22Rv1 (cell line): Measurements from ENCODE around the gene PPP6R1.

Experiments
- H3K27ac ChIP-seq: fragments of 450-650 bp; 2 replicates; pipeline ENCODE4 v1.5.1; 2017
- CTCF ChIP-seq: fragments of 450-650 bp; IDR thresholded peaks from 2 replicates; pipeline ENCODE4 v1.5.1; 2017; ENCODE audit warnings: mild to moderate bottlenecking
- ZFX ChIP-seq: fragments of 450-650 bp; IDR thresholded peaks from 2 replicates; pipeline ENCODE4 v1.6.1; 2017; ENCODE audit warnings: antibody characterized with exemption, borderline replicate concordance

The PPP6R1 gene

GRCh38 chr19:55248704-55249103 is 10.1 kb downstream of the PPP6R1 start:
- H3K27ac ChIP-seq, result no peak overlapping the region
- no peak for TF ChIP-seq ZFX
- no peak for TF ChIP-seq CTCF

- no peak overlapping the region for H3K27ac ChIP-seq
- TF ChIP-seq CTCF (no peak), ZFX (no peak)
These were observed 10.6 kb downstream of the PPP6R1 start for GRCh38 chr19:55248166-55248675.

- no peak overlapping the region for H3K27ac ChIP-seq
These were observed 11.2 kb downstream of the PPP6R1 start for GRCh38 chr19:55247621-55248099.

GRCh38 chr19:55246462-55247451 is 12.1 kb downstream of the PPP6R1 start:
- no peak overlapping the region for H3K27ac ChIP-seq

More at GRCh38 chr19:55247621-55248099, 11.2 kb downstream of the PPP6R1 start:
- TF ChIP-seq CTCF (no peak), ZFX (no peak)

GRCh38 chr19:55245236-55245904 is 13.4 kb downstream of the PPP6R1 start:
- TF ChIP-seq ZFX, result no peak
- no peak for TF ChIP-seq CTCF
- no peak overlapping the region for H3K27ac ChIP-seq

More at GRCh38 chr19:55246462-55247451, 12.1 kb downstream of the PPP6R1 start:
- no peak for TF ChIP-seq ZFX
- TF ChIP-seq CTCF, result no peak

GRCh38 chr19:55244004-55244680 is 14.7 kb downstream of the PPP6R1 start:
- TF ChIP-seq CTCF (no peak), ZFX (no peak)
- no peak overlapping the region for H3K27ac ChIP-seq
